ENCODE data around the gene PRTN3.

Gene PRTN3

GRCh38 chr19:867855-868457, 27.2 kb downstream of the PRTN3 start:
- no peak for DNase-seq (ENCODE audit: low spot score)
- H3K79me1 ChIP-seq (ENCODE audit: low read depth, low read length), result peaks cover 1% of the 10 kb centered on the region
- no peak overlapping the region for H2AK5ac ChIP-seq (ENCODE audit: low read depth, low read length)
- no peak overlapping the region for H2BK120ac ChIP-seq (ENCODE audit: low read depth, low read length)
- peaks cover 0 to 3% of the 10 kb centered on the region in 2 donors for H3K9me3 ChIP-seq (replicated peaks in 1 of 2; ENCODE audit: control insufficient read depth in 2 of 2, insufficient read depth in 1 of 2, low read depth in 1 of 2, low read length in 2 of 2)
- no peak overlapping the region for H3K27ac ChIP-seq (replicated peaks; ENCODE audit: low read length)
- peaks cover 0 to 5% (median 2%) of the 10 kb centered on the region in 3 experiments for H3K27me3 ChIP-seq (ENCODE audit: control insufficient read depth in 3 of 3, insufficient read depth in 3 of 3, low read depth in 1 of 3, low read length in 3 of 3)
- H3K18ac ChIP-seq (ENCODE audit: low read length), result no peak overlapping the region
- H3K4me3 ChIP-seq (ENCODE audit: low read length in 2 of 2), result no peak overlapping the region
- no peak overlapping the region for H3K9ac ChIP-seq (ENCODE audit: low read depth, low read length, poor library complexity)
- H3K4me1 ChIP-seq (ENCODE audit: control insufficient read depth in 2 of 2, insufficient read depth in 1 of 2, low read depth in 1 of 2, low read length in 2 of 2), result peaks cover 0 to 5% of the 10 kb centered on the region in 2 donors
- H3K14ac ChIP-seq (ENCODE audit: low read length), result no peak overlapping the region
- H4K8ac ChIP-seq (ENCODE audit: low read depth, low read length), result no peak overlapping the region
- H3K4me2 ChIP-seq (ENCODE audit: insufficient read depth, low read length, poor library complexity, severe bottlenecking), result no peak overlapping the region
- H4K91ac ChIP-seq (ENCODE audit: low read depth, low read length, poor library complexity), result no peak overlapping the region
- peak overlapping the region; percentile 91 for H3K23ac ChIP-seq (ENCODE audit: low read depth, low read length, poor library complexity)
- H2AFZ ChIP-seq (ENCODE audit: low read length), result no peak overlapping the region
- no peak overlapping the region for H2BK12ac ChIP-seq (ENCODE audit: low read length)
- no peak overlapping the region for H2BK15ac ChIP-seq (ENCODE audit: low read length)
- peaks cover 22 to 47% of the 10 kb centered on the region in 2 donors for H3K36me3 ChIP-seq (replicated peaks in 1 of 2; ENCODE audit: control insufficient read depth in 2 of 2, insufficient read depth in 2 of 2, low read length in 2 of 2)
- no peak overlapping the region for H3K4ac ChIP-seq (ENCODE audit: low read length)
- H2BK5ac ChIP-seq (ENCODE audit: low read length), result no peak overlapping the region
- no CpG with 5 or more reads among the region's 39 CpGs for WGBS, 2 donors (ENCODE audit: extremely low coverage in 2 of 2, insufficient read length in 2 of 2, insufficient replicate concordance in 1 of 2)

- Histone ChIP-seq H3K4me2 (ENCODE audit: insufficient read depth, low read length, poor library complexity, severe bottlenecking) (no peak overlapping the region), H3K4ac (ENCODE audit: low read length) (no peak overlapping the region), H3K4me1 (ENCODE audit: control insufficient read depth in 2 of 2, insufficient read depth in 1 of 2, low read depth in 1 of 2, low read length in 2 of 2) (peaks cover 0 to 5% of the 10 kb centered on the region in 2 donors), H3K27me3 (ENCODE audit: control insufficient read depth in 3 of 3, insufficient read depth in 3 of 3, low read depth in 1 of 3, low read length in 3 of 3) (no peaks in the 10 kb centered on the region), H3K18ac (ENCODE audit: low read length) (no peak overlapping the region), H2BK120ac (ENCODE audit: low read depth, low read length) (no peak overlapping the region), H3K14ac (ENCODE audit: low read length) (no peak overlapping the region), H3K27ac (replicated peaks; ENCODE audit: low read length) (no peak overlapping the region), H3K79me1 (ENCODE audit: low read depth, low read length) (peaks cover 4% of the 10 kb centered on the region), H4K91ac (ENCODE audit: low read depth, low read length, poor library complexity) (no peak overlapping the region), H3K36me3 (replicated peaks in 1 of 2; ENCODE audit: control insufficient read depth in 2 of 2, insufficient read depth in 2 of 2, low read length in 2 of 2) (peaks cover 26 to 51% of the 10 kb centered on the region in 2 donors), H3K9ac (ENCODE audit: low read depth, low read length, poor library complexity) (no peak overlapping the region), H3K4me3 (ENCODE audit: low read length in 2 of 2) (no peak overlapping the region), H2BK15ac (ENCODE audit: low read length) (no peak overlapping the region), H2BK12ac (ENCODE audit: low read length) (no peak overlapping the region), H4K8ac (ENCODE audit: low read depth, low read length) (peak overlapping the region; percentile 82), H2BK5ac (ENCODE audit: low read length) (no peak overlapping the region), H2AFZ (ENCODE audit: low read length) (no peak overlapping the region), H2AK5ac (ENCODE audit: low read depth, low read length) (no peak overlapping the region), H3K23ac (ENCODE audit: low read depth, low read length, poor library complexity) (peak overlapping the region; percentile 91), H3K9me3 (replicated peaks in 1 of 2; ENCODE audit: control insufficient read depth in 2 of 2, insufficient read depth in 1 of 2, low read depth in 1 of 2, low read length in 2 of 2) (no peaks in the 10 kb centered on the region)
- no CpG with 5 or more reads among the region's 34 CpGs for WGBS, 2 donors (ENCODE audit: extremely low coverage in 2 of 2, insufficient read length in 2 of 2, insufficient replicate concordance in 1 of 2)
- DNase-seq (ENCODE audit: low spot score), result no peak
These were observed 27.9 kb downstream of the PRTN3 start for GRCh38 chr19:868458-869244.

- Histone ChIP-seq H3K4me3 (ENCODE audit: low read length in 2 of 2) (no peak overlapping the region), H2AK5ac (ENCODE audit: low read depth, low read length) (no peak overlapping the region), H2BK15ac (ENCODE audit: low read length) (no peak overlapping the region), H3K14ac (ENCODE audit: low read length) (no peak overlapping the region), H3K23ac (ENCODE audit: low read depth, low read length, poor library complexity) (peak overlapping the region; percentile 68), H3K4me1 (ENCODE audit: control insufficient read depth in 2 of 2, insufficient read depth in 1 of 2, low read depth in 1 of 2, low read length in 2 of 2) (peaks cover 0 to 5% of the 10 kb centered on the region in 2 donors), H3K4me2 (ENCODE audit: insufficient read depth, low read length, poor library complexity, severe bottlenecking) (no peak overlapping the region), H3K18ac (ENCODE audit: low read length) (no peak overlapping the region), H2BK12ac (ENCODE audit: low read length) (no peak overlapping the region), H3K9me3 (replicated peaks in 1 of 2; ENCODE audit: control insufficient read depth in 2 of 2, insufficient read depth in 1 of 2, low read depth in 1 of 2, low read length in 2 of 2) (no peaks in the 10 kb centered on the region), H2BK5ac (ENCODE audit: low read length) (no peak overlapping the region), H3K36me3 (replicated peaks in 1 of 2; ENCODE audit: control insufficient read depth in 2 of 2, insufficient read depth in 2 of 2, low read length in 2 of 2) (peaks cover 28 to 58% of the 10 kb centered on the region in 2 donors), H3K27ac (replicated peaks; ENCODE audit: low read length) (no peak overlapping the region), H3K4ac (ENCODE audit: low read length) (no peak overlapping the region), H2AFZ (ENCODE audit: low read length) (no peak overlapping the region), H4K91ac (ENCODE audit: low read depth, low read length, poor library complexity) (no peak overlapping the region), H2BK120ac (ENCODE audit: low read depth, low read length) (no peak overlapping the region), H3K9ac (ENCODE audit: low read depth, low read length, poor library complexity) (no peak overlapping the region), H3K27me3 (ENCODE audit: control insufficient read depth in 3 of 3, insufficient read depth in 3 of 3, low read depth in 1 of 3, low read length in 3 of 3) (no peaks in the 10 kb centered on the region), H3K79me1 (ENCODE audit: low read depth, low read length) (peaks cover 4% of the 10 kb centered on the region), H4K8ac (ENCODE audit: low read depth, low read length) (no peak overlapping the region)
- no peak for DNase-seq (ENCODE audit: low spot score)
- no CpG with 5 or more reads among the region's 29 CpGs for WGBS, 2 donors (ENCODE audit: extremely low coverage in 2 of 2, insufficient read length in 2 of 2, insufficient replicate concordance in 1 of 2)
These were observed 28.7 kb downstream of the PRTN3 start for GRCh38 chr19:869245-870177.

Measured in neuronal stem cell (in vitro differentiated cells).